ENCODE data around the gene ATP11A.

The ATP11A gene

GRCh38 chr13:112689303-112690245 lies at the start of gene ATP11A:
TSS of gene ATP11A (plus strand) at chr13:112690038. CDS start at chr13:112690417, 379 bp downstream.
- ATAC-seq (replicated peaks), result peak; percentile 82 to 85
- Mint-ChIP-seq H3K36me3 (peaks cover 3 to 21% of the 10 kb centered on the region in 2 donors), H3K4me3 (peak within 1 kb of the TSS; percentile 89 to 93), H3K4me1 (peaks cover 34 to 50% of the 10 kb centered on the region in 2 donors), H3K27me3 (no peaks in the 10 kb centered on the region), H3K9me3 (no peaks in the 10 kb centered on the region), H3K27ac (peak within 1 kb of the TSS; percentile 94)
- DNase-seq, result peak; percentile 82

DNA sequence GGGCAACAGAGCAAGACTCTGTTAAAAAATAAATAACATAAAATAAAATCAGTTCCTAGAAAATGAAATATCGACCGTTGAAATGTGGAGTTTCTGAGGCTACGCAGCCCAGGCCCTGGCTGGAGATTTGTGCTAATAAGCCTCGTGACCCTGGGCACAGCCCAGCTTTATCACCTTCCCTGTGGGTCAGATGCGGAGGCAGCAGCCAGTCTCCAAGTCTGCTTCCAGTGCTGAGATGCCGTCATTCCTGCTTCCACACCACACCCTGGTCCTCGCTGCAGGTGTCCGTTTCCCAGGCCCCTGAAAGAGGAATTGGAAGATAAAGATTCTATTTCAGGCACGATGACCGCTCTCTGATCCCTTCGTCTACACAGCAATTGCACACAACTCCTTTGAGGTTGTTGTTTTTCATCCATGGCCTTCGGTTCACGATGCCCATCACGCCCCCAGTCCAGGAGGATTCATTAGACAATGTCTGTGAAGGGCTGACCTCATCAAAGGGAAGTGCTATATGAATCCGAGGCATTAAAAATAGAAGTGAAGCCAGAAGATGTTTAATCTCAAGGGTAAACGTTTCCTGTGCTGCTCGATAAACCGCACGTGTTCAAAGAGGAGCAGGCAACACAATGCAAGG lies 48.3 kb upstream of the ATP11A start:
- Mint-ChIP-seq H3K4me1 (peaks cover 4 to 5% of the 10 kb centered on the region in 2 donors), H3K9me3 (no peaks in the 10 kb centered on the region), H3K4me3 (peak overlapping the region in 1 of 2 donors; percentile 46), H3K27me3 (peaks cover 41 to 57% of the 10 kb centered on the region in 2 donors), H3K36me3 (no peaks in the 10 kb centered on the region), H3K27ac (no peak overlapping the region)
- ATAC-seq (replicated peaks) (peak in 1 of 2 donors; percentile 41), DNase-seq (no peak)

DNA sequence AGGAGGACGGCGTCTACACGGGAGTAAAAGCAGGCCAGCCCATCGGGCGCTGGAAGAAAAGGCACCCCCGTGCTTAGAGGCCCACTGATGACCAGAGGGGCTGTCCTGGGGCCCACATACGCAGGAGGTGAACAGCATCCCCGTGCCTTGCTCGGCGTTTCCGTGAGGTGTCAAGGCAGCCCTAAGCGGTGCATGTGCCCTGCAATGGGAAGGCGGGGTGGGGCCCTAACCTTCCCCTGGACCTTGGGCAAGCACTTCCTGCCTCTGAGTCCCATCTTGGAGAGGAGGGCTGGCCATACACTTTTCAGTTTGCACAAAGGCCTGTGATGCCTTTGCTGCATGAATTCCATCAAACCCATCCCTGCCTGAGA lies 47.8 kb upstream of the ATP11A start:
- Mint-ChIP-seq H3K27ac (no peak overlapping the region), H3K27me3 (peaks cover 41 to 54% of the 10 kb centered on the region in 2 donors), H3K4me3 (no peak overlapping the region), H3K36me3 (no peaks in the 10 kb centered on the region), H3K4me1 (peaks cover 4 to 5% of the 10 kb centered on the region in 2 donors), H3K9me3 (no peaks in the 10 kb centered on the region)
- DNase-seq (no peak), ATAC-seq (replicated peaks) (no peak)

DNA sequence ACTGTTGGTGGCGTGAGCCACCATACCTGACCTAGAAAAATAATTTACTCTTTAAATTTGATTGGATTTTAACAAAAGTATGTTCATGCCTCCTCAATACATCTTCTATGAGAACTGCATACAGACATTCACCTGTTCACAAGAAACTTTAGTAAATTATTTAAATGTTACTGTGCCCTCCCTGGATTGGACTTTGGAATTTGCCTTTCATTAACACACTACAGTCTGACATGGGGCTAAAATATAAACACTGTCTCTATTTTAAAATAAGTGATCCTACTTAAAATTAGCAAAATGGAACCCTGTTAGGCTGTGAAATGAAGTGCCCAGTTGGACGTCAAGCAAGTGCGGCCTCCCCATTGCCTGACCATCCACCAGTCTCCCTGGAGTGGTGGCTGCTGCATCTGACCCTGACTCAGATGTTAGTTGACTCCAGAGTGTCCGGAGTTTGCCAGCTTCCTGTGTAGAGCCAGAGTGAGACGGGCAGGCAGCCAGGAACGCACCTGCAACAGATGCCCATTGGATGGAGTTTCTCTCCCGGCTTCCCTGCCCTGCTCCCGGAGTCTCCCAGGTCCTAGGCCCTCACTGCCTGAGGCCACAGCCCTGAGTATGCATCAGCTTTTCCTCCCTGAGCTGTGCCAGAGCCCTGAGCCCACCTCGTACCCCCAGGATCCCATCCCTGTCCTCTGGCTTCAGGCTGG lies 45.9 kb upstream of the ATP11A start:
- H3K36me3 Mint-ChIP-seq, result no peaks in the 10 kb centered on the region
- no peak for ATAC-seq (replicated peaks)
- H3K27me3 Mint-ChIP-seq, result peaks cover 30 to 40% of the 10 kb centered on the region in 2 donors
- H3K9me3 Mint-ChIP-seq, result no peaks in the 10 kb centered on the region
- H3K4me1 Mint-ChIP-seq, result peaks cover 4 to 5% of the 10 kb centered on the region in 2 donors
- no peak overlapping the region for H3K4me3 Mint-ChIP-seq
- DNase-seq, result no peak
- no peak overlapping the region for H3K27ac Mint-ChIP-seq

- H3K36me3 Mint-ChIP-seq, result no peaks in the 10 kb centered on the region
- no peaks in the 10 kb centered on the region for H3K9me3 Mint-ChIP-seq
- H3K4me1 Mint-ChIP-seq, result peaks cover 4 to 5% of the 10 kb centered on the region in 2 donors
- no peak overlapping the region for H3K27ac Mint-ChIP-seq
- no peak overlapping the region for H3K4me3 Mint-ChIP-seq
- DNase-seq, result no peak
- H3K27me3 Mint-ChIP-seq, result peaks cover 28 to 34% of the 10 kb centered on the region in 2 donors
- ATAC-seq (replicated peaks), result no peak
These were observed 44.4 kb upstream of the ATP11A start for GRCh38 chr13:112645327-112645914.

GRCh38 chr13:112647256-112647655 lies 42.6 kb upstream of the ATP11A start:
- DNase-seq, result no peak
- peaks cover 0 to 2% of the 10 kb centered on the region in 2 donors for H3K4me1 Mint-ChIP-seq
- H3K27me3 Mint-ChIP-seq, result peaks cover 23 to 31% of the 10 kb centered on the region in 2 donors
- ATAC-seq (replicated peaks), result no peak
- no peaks in the 10 kb centered on the region for H3K9me3 Mint-ChIP-seq
- no peak overlapping the region for H3K27ac Mint-ChIP-seq
- H3K4me3 Mint-ChIP-seq, result no peak overlapping the region
- no peaks in the 10 kb centered on the region for H3K36me3 Mint-ChIP-seq

DNA sequence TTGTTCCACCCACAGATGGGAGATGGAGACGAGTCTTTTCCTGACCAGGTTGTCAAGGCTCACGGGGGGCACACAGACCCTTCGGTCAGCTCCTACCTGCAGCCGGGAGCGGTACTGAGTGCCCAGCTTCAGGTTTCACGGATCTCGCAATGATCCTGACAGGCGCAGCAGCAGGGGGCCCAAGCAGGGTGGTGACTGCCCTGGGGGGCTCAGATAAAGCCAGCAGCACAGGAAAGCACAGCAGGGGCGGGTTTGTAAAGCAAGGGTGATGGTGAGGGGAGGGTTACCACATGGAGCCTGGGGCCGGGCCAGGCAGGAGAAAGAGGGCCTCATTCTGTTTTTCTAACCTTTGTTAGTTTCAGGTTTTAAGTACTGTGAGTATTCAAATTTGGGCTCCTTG lies 41.7 kb upstream of the ATP11A start:
- DNase-seq (no peak), ATAC-seq (replicated peaks) (no peak)
- Mint-ChIP-seq H3K27ac (peak overlapping the region; percentile 1), H3K27me3 (peaks cover 21 to 29% of the 10 kb centered on the region in 2 donors), H3K4me1 (peaks cover 0 to 2% of the 10 kb centered on the region in 2 donors), H3K9me3 (no peaks in the 10 kb centered on the region), H3K36me3 (no peaks in the 10 kb centered on the region), H3K4me3 (no peak overlapping the region)

DNA sequence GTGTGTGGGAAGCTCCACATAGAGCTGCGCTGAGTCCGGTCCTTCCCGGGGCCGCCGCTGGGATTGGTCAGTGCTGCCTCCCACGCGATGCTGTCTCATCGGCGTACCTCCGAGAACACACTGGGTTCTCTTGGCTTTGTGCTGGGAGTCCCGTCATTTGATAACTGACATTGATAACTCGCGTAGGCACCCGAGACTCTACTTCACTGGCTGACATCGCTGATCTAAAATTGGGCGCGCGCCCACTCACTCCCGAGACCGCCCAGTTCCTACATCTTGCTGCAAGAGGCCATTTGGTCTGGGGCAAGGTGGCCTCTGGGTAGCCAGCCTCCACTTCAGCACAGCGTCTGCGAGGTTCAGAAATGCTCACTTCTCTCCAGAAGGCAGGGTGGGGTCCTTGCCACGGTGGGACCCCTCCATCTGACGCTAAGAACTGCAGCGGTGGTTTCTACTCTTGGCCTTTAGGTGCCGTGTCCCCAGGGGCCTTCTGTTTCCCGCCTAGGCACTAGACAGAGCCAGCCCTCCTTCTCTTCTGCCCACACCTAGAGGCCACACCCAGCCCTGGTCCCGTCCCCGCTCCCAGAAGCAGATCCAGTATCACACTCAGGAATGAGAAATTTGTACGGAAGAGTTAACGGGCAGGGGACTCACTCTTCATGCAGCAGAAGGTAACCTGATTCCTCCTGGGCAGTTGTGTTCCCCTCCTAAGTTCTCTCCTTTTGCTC lies 40.7 kb upstream of the ATP11A start:
- Mint-ChIP-seq H3K4me3 (no peak overlapping the region), H3K27me3 (peaks cover 21 to 27% of the 10 kb centered on the region in 2 donors), H3K36me3 (no peaks in the 10 kb centered on the region)

GRCh38 chr13:112651311-112651710 lies 38.5 kb upstream of the ATP11A start:
- H3K4me1 Mint-ChIP-seq, result peaks cover 0 to 3% of the 10 kb centered on the region in 2 donors
- DNase-seq (no peak), ATAC-seq (replicated peaks) (no peak)
- H3K9me3 Mint-ChIP-seq, result no peaks in the 10 kb centered on the region
- H3K27ac Mint-ChIP-seq, result no peak overlapping the region
- no peaks in the 10 kb centered on the region for H3K36me3 Mint-ChIP-seq
- H3K4me3 Mint-ChIP-seq, result no peak overlapping the region
- H3K27me3 Mint-ChIP-seq, result peaks cover 11 to 12% of the 10 kb centered on the region in 2 donors

More for the DNA sequence above, 40.7 kb upstream of the ATP11A start:
- Mint-ChIP-seq H3K4me1 (peaks cover 0 to 4% of the 10 kb centered on the region in 2 donors), H3K9me3 (no peaks in the 10 kb centered on the region), H3K27ac (no peak overlapping the region)
- DNase-seq (no peak), ATAC-seq (replicated peaks) (no peak)

DNA sequence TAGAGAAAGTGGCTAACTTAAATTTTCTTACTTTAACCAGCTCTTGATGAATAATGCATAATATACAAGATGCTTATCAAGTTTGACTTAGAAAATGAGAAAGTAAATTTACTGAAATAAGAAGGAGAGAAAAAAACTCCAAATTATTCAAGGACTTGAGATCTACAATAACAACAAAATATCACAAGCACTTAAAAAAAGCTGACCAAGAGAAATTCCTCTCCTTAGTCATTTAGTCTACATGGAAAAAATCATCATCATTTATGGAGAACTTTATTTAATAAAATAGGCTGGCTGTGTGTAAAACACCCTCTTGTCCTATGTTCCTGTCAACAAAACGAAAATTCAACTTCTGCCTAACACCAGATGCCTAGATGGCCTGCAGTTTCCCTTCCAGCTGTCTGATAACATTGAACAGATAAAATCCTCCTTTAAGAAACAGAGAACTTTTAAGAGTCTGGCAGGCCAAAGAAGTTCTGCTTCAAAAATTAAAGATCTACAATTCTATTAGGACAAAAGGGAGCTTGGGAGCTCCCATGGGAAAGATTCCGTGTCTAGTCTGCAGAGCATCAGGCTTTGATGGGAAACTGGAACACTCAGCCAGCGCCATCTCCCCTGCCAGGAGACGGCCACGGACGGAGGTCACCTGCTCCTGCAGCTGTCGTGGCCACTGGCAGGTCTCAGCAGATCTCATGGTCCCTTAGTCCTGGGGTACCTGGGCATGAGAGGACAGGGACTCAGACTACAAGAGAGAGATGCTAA lies 37.9 kb upstream of the ATP11A start:
- Mint-ChIP-seq H3K27ac (no peak overlapping the region), H3K4me1 (peaks cover 0 to 3% of the 10 kb centered on the region in 2 donors), H3K27me3 (peaks cover 11 to 12% of the 10 kb centered on the region in 2 donors), H3K4me3 (no peak overlapping the region), H3K36me3 (no peaks in the 10 kb centered on the region), H3K9me3 (no peaks in the 10 kb centered on the region)
- DNase-seq (no peak), ATAC-seq (replicated peaks) (no peak)

GRCh38 chr13:112652512-112653070 lies 37.2 kb upstream of the ATP11A start:
- H3K9me3 Mint-ChIP-seq, result no peaks in the 10 kb centered on the region
- H3K4me3 Mint-ChIP-seq, result no peak overlapping the region
- H3K27me3 Mint-ChIP-seq, result peaks cover 11 to 12% of the 10 kb centered on the region in 2 donors
- no peaks in the 10 kb centered on the region for H3K36me3 Mint-ChIP-seq
- no peak overlapping the region for H3K27ac Mint-ChIP-seq
- no peak for ATAC-seq (replicated peaks)
- no peak for DNase-seq
- H3K4me1 Mint-ChIP-seq, result peaks cover 0 to 3% of the 10 kb centered on the region in 2 donors

GRCh38 chr13:112653071-112653470 lies 36.8 kb upstream of the ATP11A start:
- Mint-ChIP-seq H3K4me1 (peaks cover 0 to 3% of the 10 kb centered on the region in 2 donors), H3K36me3 (no peaks in the 10 kb centered on the region), H3K27ac (no peak overlapping the region), H3K9me3 (no peaks in the 10 kb centered on the region), H3K27me3 (peaks cover 11 to 12% of the 10 kb centered on the region in 2 donors), H3K4me3 (no peak overlapping the region)
- ATAC-seq (replicated peaks) (no peak), DNase-seq (no peak)

GRCh38 chr13:112655913-112656312 lies 33.9 kb upstream of the ATP11A start:
- peaks cover 6% of the 10 kb centered on the region in 2 donors for H3K27me3 Mint-ChIP-seq
- no peaks in the 10 kb centered on the region for H3K36me3 Mint-ChIP-seq
- H3K4me3 Mint-ChIP-seq, result no peak overlapping the region
- H3K27ac Mint-ChIP-seq, result no peak overlapping the region
- H3K9me3 Mint-ChIP-seq, result no peaks in the 10 kb centered on the region
- ATAC-seq (replicated peaks) (no peak), DNase-seq (no peak)
- H3K4me1 Mint-ChIP-seq, result peaks cover 0 to 3% of the 10 kb centered on the region in 2 donors
